Endodermal cell (in vitro differentiated cells): ENCODE results near the gene JARID2. TPM values are rescaled to one million over a fixed set of nuclear protein-coding genes. Genes with fewer than 3 reads are reported as not detected.

Source experiments
- DNase-seq: peaks from one replicate; pipeline ENCODE4 v3.0.0-alpha.2; 2017
- H3K27ac ChIP-seq: 2 replicates; pipeline ENCODE4 v1.5.1; 2013; ENCODE audit warnings: mild to moderate bottlenecking, low read depth, low read length, moderate library complexity
- H3K27me3 ChIP-seq: 2 replicates; pipeline ENCODE4 v1.6.1; 2013; ENCODE audit warnings: mild to moderate bottlenecking, low read length, moderate library complexity; ENCODE audit not compliant: insufficient read depth, control insufficient read depth, poor library complexity, severe bottlenecking
- H3K36me3 ChIP-seq: 2 replicates; pipeline ENCODE4 v1.7.0; 2013; ENCODE audit warnings: mild to moderate bottlenecking, low read length, moderate library complexity; ENCODE audit not compliant: control insufficient read depth, insufficient read depth
- H3K4me1 ChIP-seq: one replicate; pipeline ENCODE4 v1.7.0; 2013; ENCODE audit warnings: low read length; ENCODE audit not compliant: control insufficient read depth, insufficient read depth
- H3K4me3 ChIP-seq: 2 replicates; pipeline ENCODE4 v1.5.1; 2013; ENCODE audit warnings: mild to moderate bottlenecking, low read length, moderate library complexity
- H3K9ac ChIP-seq: 2 replicates; pipeline ENCODE4 v1.6.1; 2013; ENCODE audit warnings: mild to moderate bottlenecking, low read length, moderate library complexity; ENCODE audit not compliant: poor library complexity, severe bottlenecking; ENCODE audit errors: extremely low read depth
- H3K9me3 ChIP-seq: 2 replicates; pipeline ENCODE4 v1.6.1; 2013; ENCODE audit warnings: mild to moderate bottlenecking, low read length, moderate library complexity; ENCODE audit not compliant: control insufficient read depth
- H3K27ac Mint-ChIP-seq: 2 replicates; pipeline ENCODE4 v1.8.0; 2020; ENCODE audit warnings: mixed read lengths
- H3K27me3 Mint-ChIP-seq: 2 replicates; pipeline ENCODE4 v1.8.0; 2021; ENCODE audit warnings: mild to moderate bottlenecking, mixed read lengths; ENCODE audit not compliant: insufficient read depth
- H3K36me3 Mint-ChIP-seq: 2 replicates; pipeline ENCODE4 v1.8.0; 2020; ENCODE audit warnings: low read depth, mixed read lengths
- H3K4me1 Mint-ChIP-seq: 2 replicates; pipeline ENCODE4 v1.8.0; 2020; ENCODE audit warnings: mixed read lengths
- H3K4me3 Mint-ChIP-seq: 2 replicates; pipeline ENCODE4 v1.8.0; 2020; ENCODE audit warnings: mild to moderate bottlenecking, moderate library complexity, mixed read lengths
- H3K9me3 Mint-ChIP-seq: 2 replicates; pipeline ENCODE4 v1.8.0; 2020; ENCODE audit warnings: mild to moderate bottlenecking, mixed read lengths
- WGBS, 2 experiments: methylation state at CpG; one replicate each; pipeline versions ENCODE4 v1.1.5 to v1.1.7; 2013; ENCODE audit warnings: missing lambda C conversion rate in 2 of 2, mixed read lengths in 1 of 2; ENCODE audit not compliant: insufficient coverage in 1 of 2, insufficient read length in 1 of 2; 5-methylcytosine and 5-hydroxymethylcytosine counted together
- total RNA-seq, 2 donors: library from RNA; stranded (reverse); fragmentation: NEBNext Ultra II Directional in 1 of 2; extraction: Animal tissue kit (Norgen Biotek cat#: 25700) in 1 of 2; gene quantifications; 2 replicates in 1 of 2; 3 replicates in 1 of 2; pipeline ENCODE4 v1.2.1, GENCODE V29; 2021
- TF ChIP-seq, protein P1 (sequence below): fragments of 200-600 bp; sonication (generic); conservative IDR thresholded peaks from 2 replicates; pipeline ENCODE4 v1.5.0; 2021; ENCODE audit warnings: antibody characterized with exemption, mild to moderate bottlenecking

JARID2 gene
- total RNA-seq, 2 donors from 2014 or later, result 42.5 to 77.0 TPM

DNA sequence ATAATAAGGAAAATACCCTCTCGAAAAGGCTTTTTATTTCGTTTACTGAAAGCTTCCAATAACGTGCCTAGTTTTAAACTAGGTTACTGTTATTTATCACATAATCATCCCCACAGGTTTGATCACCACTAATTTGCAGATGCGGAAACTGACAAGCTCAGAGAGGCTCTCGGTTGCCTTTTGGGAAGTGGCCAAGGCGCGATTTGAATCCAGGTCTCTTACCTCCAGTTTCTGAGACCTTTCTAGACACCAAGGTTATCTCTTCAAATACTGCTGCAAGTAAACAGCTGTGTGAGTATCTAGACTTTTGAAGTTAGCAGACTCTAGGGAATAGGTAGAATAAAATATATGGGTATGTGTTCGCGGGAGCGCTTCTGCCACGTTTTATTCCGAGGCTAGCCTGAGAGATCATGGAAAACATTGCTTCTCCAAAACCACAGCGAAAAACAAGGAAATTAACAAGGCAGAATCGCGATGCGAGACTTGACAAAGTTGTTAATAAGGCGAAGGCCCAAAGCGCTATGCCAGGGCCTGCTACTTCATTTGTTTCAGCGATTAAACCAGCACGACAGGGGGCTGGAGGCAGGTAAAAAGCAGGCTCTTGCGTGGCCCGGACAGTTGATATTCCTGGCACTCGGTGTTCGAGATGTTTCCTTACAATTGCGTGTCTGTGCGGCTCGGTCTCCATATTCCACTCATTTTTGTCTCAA, 1.8 kb upstream of the JARID2 start:
- H3K4me3 Mint-ChIP-seq, result peak overlapping the region; percentile 89
- no peaks in the 10 kb centered on the region for H3K27me3 ChIP-seq
- WGBS, 2 experiments, result 24 to 34% methylated on average over 23 to 27 of the region's 27 CpGs
- H3K4me3 ChIP-seq, result peak overlapping the region; percentile 100
- H3K9me3 ChIP-seq, result no peaks in the 10 kb centered on the region
- no peaks in the 10 kb centered on the region for H3K36me3 Mint-ChIP-seq
- peak overlapping the region; percentile 96 for H3K27ac Mint-ChIP-seq
- no peaks in the 10 kb centered on the region for H3K36me3 ChIP-seq
- peaks cover 9% of the 10 kb centered on the region for H3K4me1 ChIP-seq
- no peaks in the 10 kb centered on the region for H3K27me3 Mint-ChIP-seq
- H3K4me1 Mint-ChIP-seq, result peaks cover 36% of the 10 kb centered on the region
- peak overlapping the region; percentile 44 for H3K9ac ChIP-seq
- peak; percentile 85 for DNase-seq
- TF ChIP-seq, protein P1, sequence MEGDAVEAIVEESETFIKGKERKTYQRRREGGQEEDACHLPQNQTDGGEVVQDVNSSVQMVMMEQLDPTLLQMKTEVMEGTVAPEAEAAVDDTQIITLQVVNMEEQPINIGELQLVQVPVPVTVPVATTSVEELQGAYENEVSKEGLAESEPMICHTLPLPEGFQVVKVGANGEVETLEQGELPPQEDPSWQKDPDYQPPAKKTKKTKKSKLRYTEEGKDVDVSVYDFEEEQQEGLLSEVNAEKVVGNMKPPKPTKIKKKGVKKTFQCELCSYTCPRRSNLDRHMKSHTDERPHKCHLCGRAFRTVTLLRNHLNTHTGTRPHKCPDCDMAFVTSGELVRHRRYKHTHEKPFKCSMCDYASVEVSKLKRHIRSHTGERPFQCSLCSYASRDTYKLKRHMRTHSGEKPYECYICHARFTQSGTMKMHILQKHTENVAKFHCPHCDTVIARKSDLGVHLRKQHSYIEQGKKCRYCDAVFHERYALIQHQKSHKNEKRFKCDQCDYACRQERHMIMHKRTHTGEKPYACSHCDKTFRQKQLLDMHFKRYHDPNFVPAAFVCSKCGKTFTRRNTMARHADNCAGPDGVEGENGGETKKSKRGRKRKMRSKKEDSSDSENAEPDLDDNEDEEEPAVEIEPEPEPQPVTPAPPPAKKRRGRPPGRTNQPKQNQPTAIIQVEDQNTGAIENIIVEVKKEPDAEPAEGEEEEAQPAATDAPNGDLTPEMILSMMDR, result no peak
- no peaks in the 10 kb centered on the region for H3K9me3 Mint-ChIP-seq
- H3K27ac ChIP-seq, result no peak overlapping the region

DNA sequence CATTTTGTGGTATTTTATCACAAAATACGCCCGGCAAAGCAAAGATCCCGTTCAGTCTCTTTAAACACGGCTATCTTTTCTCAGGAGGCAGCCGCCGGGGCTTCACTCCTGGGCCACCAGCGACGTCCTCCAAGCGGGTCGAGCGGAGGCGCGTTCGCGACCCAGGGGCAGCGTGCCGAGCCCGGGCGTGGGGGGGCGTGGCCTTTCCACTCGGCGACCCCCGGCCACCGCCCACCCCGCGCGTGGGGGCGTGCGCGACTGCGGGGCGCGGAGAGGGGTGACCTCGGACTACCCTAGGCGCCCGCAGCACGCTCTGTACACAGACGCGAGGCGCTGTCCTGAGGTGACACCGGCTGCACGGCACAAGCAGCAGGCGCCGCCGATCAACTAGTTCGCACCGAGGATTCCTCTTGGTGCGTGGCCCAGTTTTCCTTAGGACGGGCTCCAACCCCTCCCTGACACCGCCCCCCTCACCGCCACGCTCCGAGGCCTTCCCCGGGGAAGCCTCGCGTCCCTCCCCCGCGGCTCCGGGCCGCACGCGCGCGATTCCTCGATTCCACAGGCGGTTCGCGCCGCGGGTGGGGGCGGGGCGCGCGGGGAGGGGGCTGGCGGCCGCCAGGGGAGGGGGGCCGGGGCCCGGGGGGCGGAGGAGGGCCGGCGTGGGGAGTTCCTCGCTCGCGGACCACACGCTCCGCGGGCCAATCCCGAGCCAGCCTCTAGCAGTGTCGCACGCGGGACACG, 1.1 kb upstream of the JARID2 start:
- peak overlapping the region; percentile 44 for H3K9ac ChIP-seq
- no peaks in the 10 kb centered on the region for H3K27me3 ChIP-seq
- 0 to 1% methylated on average over 17 to 86 of the region's 92 CpGs for WGBS, 2 experiments
- Mint-ChIP-seq H3K4me3 (peak overlapping the region; percentile 89), H3K36me3 (no peaks in the 10 kb centered on the region), H3K9me3 (no peaks in the 10 kb centered on the region), H3K27ac (peak overlapping the region; percentile 96), H3K4me1 (peaks cover 35% of the 10 kb centered on the region), H3K27me3 (no peaks in the 10 kb centered on the region)
- H3K36me3 ChIP-seq, result no peaks in the 10 kb centered on the region
- peak; percentile 87 for DNase-seq
- peaks cover 9% of the 10 kb centered on the region for H3K4me1 ChIP-seq
- peak overlapping the region; percentile 13 for H3K27ac ChIP-seq
- TF ChIP-seq, protein P1, result no peak
- H3K4me3 ChIP-seq, result peak overlapping the region; percentile 100
- no peaks in the 10 kb centered on the region for H3K9me3 ChIP-seq

DNA sequence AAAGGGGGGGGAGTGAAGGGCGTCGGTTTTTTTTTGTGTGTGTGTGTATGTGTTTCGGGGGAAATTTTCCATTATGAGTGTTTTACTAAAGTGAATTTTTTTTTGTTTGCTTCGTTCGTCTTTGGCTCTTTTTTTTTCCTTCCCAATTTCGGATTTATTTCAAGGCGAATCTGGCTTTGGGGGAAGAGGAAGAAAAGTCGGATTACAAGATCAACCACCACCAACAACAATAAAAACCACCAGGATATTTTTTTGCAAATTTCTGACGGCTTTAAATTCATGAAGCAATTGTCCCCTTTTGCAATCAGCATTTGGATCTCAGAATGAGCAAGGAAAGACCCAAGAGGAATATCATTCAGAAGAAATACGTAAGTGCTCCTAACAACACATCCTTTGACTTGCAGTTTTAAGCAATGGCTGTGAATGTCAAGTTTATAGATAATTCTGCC, 372 bp downstream of the JARID2 start:
- H3K4me3 Mint-ChIP-seq, result peak overlapping the region; percentile 89
- Histone ChIP-seq H3K36me3 (no peaks in the 10 kb centered on the region), H3K9me3 (no peaks in the 10 kb centered on the region), H3K4me1 (peaks cover 9% of the 10 kb centered on the region), H3K27ac (no peak overlapping the region), H3K4me3 (peak overlapping the region; percentile 100), H3K27me3 (no peaks in the 10 kb centered on the region), H3K9ac (peak overlapping the region; percentile 91)
- TF ChIP-seq, protein P1, result no peak
- WGBS, 2 experiments, result 0% methylated on average over 2 to 6 of the region's 10 CpGs
- H3K4me1 Mint-ChIP-seq, result peaks cover 35% of the 10 kb centered on the region
- DNase-seq, result no peak
- H3K36me3 Mint-ChIP-seq, result no peaks in the 10 kb centered on the region
- H3K27ac Mint-ChIP-seq, result peak overlapping the region; percentile 94
- no peaks in the 10 kb centered on the region for H3K27me3 Mint-ChIP-seq
- H3K9me3 Mint-ChIP-seq, result no peaks in the 10 kb centered on the region
